GM21737 (cell line): Measurements from ENCODE around the gene NADSYN1.

Experiments used
- ATAC-seq: cut with Tn5 transposase; IDR thresholded peaks from one replicate; pipeline ENCODE4 v1.9.1; 2021; ENCODE audit warnings: mild to moderate bottlenecking, moderate library complexity; ENCODE audit not compliant: unreplicated experiment

NADSYN1 gene

GRCh38 chr11:71433648-71434450 lies 19.2 kb upstream of the NADSYN1 start:
- no peak for ATAC-seq

GRCh38 chr11:71434576-71435130 lies 18.4 kb upstream of the NADSYN1 start:
- ATAC-seq: no peak

GRCh38 chr11:71435278-71435951 lies 17.6 kb upstream of the NADSYN1 start:
- no peak for ATAC-seq

GRCh38 chr11:71436861-71437260 lies 16.1 kb upstream of the NADSYN1 start:
- ATAC-seq: no peak

GRCh38 chr11:71437399-71437798 lies 15.6 kb upstream of the NADSYN1 start:
- no peak for ATAC-seq

- no peak for ATAC-seq
These were observed 15.1 kb upstream of the NADSYN1 start for GRCh38 chr11:71437879-71438278.

GRCh38 chr11:71438650-71439049 lies 14.4 kb upstream of the NADSYN1 start:
- no peak for ATAC-seq

- ATAC-seq: no peak
These were observed 12.8 kb upstream of the NADSYN1 start for GRCh38 chr11:71440021-71440755.

GRCh38 chr11:71441251-71441650 lies 11.8 kb upstream of the NADSYN1 start:
- no peak for ATAC-seq

GRCh38 chr11:71442123-71442522 lies 10.9 kb upstream of the NADSYN1 start:
- ATAC-seq: no peak

- no peak for ATAC-seq
These were observed 10.1 kb upstream of the NADSYN1 start for GRCh38 chr11:71442880-71443279.

GRCh38 chr11:71443736-71444445 lies 9.1 kb upstream of the NADSYN1 start:
- no peak for ATAC-seq

- no peak for ATAC-seq
These were observed 8.2 kb upstream of the NADSYN1 start for GRCh38 chr11:71444811-71445210.

- no peak for ATAC-seq
These were observed 6.9 kb upstream of the NADSYN1 start for GRCh38 chr11:71446150-71446549.

GRCh38 chr11:71446942-71447688 lies 5.9 kb upstream of the NADSYN1 start:
- ATAC-seq: no peak

- ATAC-seq: no peak
These were observed 5.2 kb upstream of the NADSYN1 start for GRCh38 chr11:71447791-71448256.

GRCh38 chr11:71448257-71449171 lies 4.5 kb upstream of the NADSYN1 start, which contains the start of gene DHCR7:
TSS of gene DHCR7 (minus strand) at chr11:71448393. CDS start at chr11:71444952, 3,441 bp downstream.
- peak; percentile 80 for ATAC-seq

- no peak for ATAC-seq
These were observed 3.4 kb upstream of the NADSYN1 start for GRCh38 chr11:71449596-71449995.

GRCh38 chr11:71450507-71450906 lies 2.5 kb upstream of the NADSYN1 start:
- no peak for ATAC-seq
